OCI-LY3 (cell line): ENCODE results near the gene GAS7.

Experiments
- H2AFZ ChIP-seq: fragments of 200-600, 300-600 bp; shearing (Covaris generic); 2 replicates; pipeline ENCODE4 v1.6.0; 2014; ENCODE audit warnings: antibody characterized with exemption, low read depth, low read length
- H3K27ac ChIP-seq: fragments of 200-600, 300-600 bp; sonication (generic); 2 replicates; pipeline ENCODE4 v1.5.1; 2014; ENCODE audit warnings: mild to moderate bottlenecking, low read length, moderate library complexity, mixed read lengths
- H3K27me3 ChIP-seq: fragments of 200-600, 300-600 bp; sonication (generic); 2 replicates; pipeline ENCODE4 v1.6.1; 2014; ENCODE audit warnings: low read depth, low read length, mixed read lengths
- H3K36me3 ChIP-seq: fragments of 200-600, 300-600 bp; sonication (generic); replicated peaks from 2 replicates; pipeline ENCODE3; 2014; ENCODE audit warnings: low read depth, low read length, mixed read lengths
- H3K4me1 ChIP-seq: fragments of 300-600, 200-600 bp; sonication (generic); 2 replicates; pipeline ENCODE4 v1.6.1; 2014; ENCODE audit warnings: low read length, mixed read lengths
- H3K4me2 ChIP-seq: fragments of 200-600, 300-600 bp; sonication (generic); 2 replicates; pipeline ENCODE4 v1.6.1; 2014; ENCODE audit warnings: low read length, mixed read lengths
- H3K4me3 ChIP-seq: fragments of 300-600, 200-600 bp; sonication (generic); 2 replicates; pipeline ENCODE4 v1.5.1; 2014; ENCODE audit warnings: antibody characterized with exemption, mild to moderate bottlenecking, low read length, moderate library complexity
- H3K79me2 ChIP-seq: fragments of 300-600, 200-600 bp; shearing (Covaris generic); 2 replicates; pipeline ENCODE4 v1.6.1; 2014; ENCODE audit warnings: mild to moderate bottlenecking, low read length, mixed read lengths
- H3K9ac ChIP-seq: fragments of 300-600, 200-600 bp; shearing (Covaris generic); 2 replicates; pipeline ENCODE4 v1.6.0; 2014; ENCODE audit warnings: mild to moderate bottlenecking, low read length, moderate library complexity
- H3K9me3 ChIP-seq: fragments of 200-600, 300-600 bp; shearing (Covaris generic); 2 replicates; pipeline ENCODE4 v1.6.1; 2014; ENCODE audit warnings: low read length, mixed read lengths; ENCODE audit not compliant: insufficient read depth
- H4K20me1 ChIP-seq: fragments of 200-600, 300-600 bp; sonication (generic); 2 replicates; pipeline ENCODE4 v1.6.1; 2016; ENCODE audit warnings: low read length, mixed read lengths; ENCODE audit not compliant: insufficient read depth
- EZH2phosphoT487 ChIP-seq: fragments of 200-600 bp; shearing (Covaris generic); IDR thresholded peaks from 2 replicates; pipeline ENCODE4 v1.6.1; 2018; ENCODE audit warnings: antibody characterized with exemption, mixed run types, low read depth
- TF ChIP-seq, protein P1 (sequence below): fragments of 200-600, 300-600 bp; sonication (generic); IDR thresholded peaks from 2 replicates; pipeline ENCODE4 v1.5.1; 2014; ENCODE audit warnings: antibody characterized with exemption, low read length, low read depth

The GAS7 gene

DNA sequence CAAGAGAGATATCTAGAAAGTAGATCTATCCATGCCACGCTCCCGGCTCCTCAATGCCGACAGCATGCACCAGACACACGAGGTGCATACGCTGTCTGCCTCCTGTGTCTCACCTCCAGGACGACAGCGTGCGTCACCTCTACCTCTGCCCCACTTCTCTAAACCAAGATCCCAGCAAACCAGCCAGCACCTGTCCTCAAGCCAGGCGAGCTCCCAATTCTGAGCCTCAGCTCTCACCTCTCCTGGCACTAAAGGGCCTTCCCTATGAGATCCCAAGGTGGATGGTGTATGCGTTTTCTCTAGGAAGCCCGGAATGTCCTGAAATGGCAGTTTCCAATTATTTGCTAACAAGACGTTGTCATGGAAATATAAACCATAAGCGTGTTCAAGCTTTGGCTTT, 257.1 kb downstream of the GAS7 start:
- Histone ChIP-seq H3K4me1 (no peaks in the 10 kb centered on the region), H3K9me3 (no peaks in the 10 kb centered on the region), H3K27me3 (no peaks in the 10 kb centered on the region), H2AFZ (no peak overlapping the region), H3K79me2 (no peaks in the 10 kb centered on the region), H3K36me3 (no peaks in the 10 kb centered on the region), H4K20me1 (no peaks in the 10 kb centered on the region), H3K4me2 (no peak overlapping the region), H3K4me3 (no peak overlapping the region), H3K9ac (no peak overlapping the region), H3K27ac (no peak overlapping the region)
- TF ChIP-seq, protein P1, sequence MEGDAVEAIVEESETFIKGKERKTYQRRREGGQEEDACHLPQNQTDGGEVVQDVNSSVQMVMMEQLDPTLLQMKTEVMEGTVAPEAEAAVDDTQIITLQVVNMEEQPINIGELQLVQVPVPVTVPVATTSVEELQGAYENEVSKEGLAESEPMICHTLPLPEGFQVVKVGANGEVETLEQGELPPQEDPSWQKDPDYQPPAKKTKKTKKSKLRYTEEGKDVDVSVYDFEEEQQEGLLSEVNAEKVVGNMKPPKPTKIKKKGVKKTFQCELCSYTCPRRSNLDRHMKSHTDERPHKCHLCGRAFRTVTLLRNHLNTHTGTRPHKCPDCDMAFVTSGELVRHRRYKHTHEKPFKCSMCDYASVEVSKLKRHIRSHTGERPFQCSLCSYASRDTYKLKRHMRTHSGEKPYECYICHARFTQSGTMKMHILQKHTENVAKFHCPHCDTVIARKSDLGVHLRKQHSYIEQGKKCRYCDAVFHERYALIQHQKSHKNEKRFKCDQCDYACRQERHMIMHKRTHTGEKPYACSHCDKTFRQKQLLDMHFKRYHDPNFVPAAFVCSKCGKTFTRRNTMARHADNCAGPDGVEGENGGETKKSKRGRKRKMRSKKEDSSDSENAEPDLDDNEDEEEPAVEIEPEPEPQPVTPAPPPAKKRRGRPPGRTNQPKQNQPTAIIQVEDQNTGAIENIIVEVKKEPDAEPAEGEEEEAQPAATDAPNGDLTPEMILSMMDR, result no peak
- TF ChIP-seq EZH2phosphoT487, result no peak

DNA sequence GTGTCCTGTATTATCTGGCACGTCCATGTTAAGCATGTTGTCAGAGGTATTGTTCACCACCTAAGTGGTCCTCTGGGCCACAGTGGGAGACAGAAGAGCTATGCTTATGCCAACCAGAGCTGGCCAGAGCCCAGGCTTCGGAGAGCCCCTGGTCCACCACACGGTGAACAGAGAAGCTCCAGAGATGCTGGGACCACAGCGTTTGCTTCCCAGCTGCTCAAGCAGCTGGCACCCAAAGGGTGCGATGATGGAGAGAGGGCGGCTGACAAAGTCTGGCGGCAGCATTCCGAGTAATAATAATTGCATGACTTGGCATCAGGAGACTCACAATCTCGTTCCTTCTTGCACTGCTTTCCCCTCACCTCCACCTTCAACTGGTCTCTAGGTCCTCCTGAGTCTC, 257.6 kb downstream of the GAS7 start:
- Histone ChIP-seq H3K4me2 (no peak overlapping the region), H4K20me1 (no peaks in the 10 kb centered on the region), H3K4me1 (no peaks in the 10 kb centered on the region), H3K4me3 (no peak overlapping the region), H3K27me3 (no peaks in the 10 kb centered on the region), H3K79me2 (no peaks in the 10 kb centered on the region), H3K9me3 (no peaks in the 10 kb centered on the region), H3K27ac (no peak overlapping the region), H2AFZ (no peak overlapping the region), H3K9ac (no peak overlapping the region), H3K36me3 (no peaks in the 10 kb centered on the region)
- TF ChIP-seq, protein P1, result no peak
- no peak for TF ChIP-seq EZH2phosphoT487

DNA sequence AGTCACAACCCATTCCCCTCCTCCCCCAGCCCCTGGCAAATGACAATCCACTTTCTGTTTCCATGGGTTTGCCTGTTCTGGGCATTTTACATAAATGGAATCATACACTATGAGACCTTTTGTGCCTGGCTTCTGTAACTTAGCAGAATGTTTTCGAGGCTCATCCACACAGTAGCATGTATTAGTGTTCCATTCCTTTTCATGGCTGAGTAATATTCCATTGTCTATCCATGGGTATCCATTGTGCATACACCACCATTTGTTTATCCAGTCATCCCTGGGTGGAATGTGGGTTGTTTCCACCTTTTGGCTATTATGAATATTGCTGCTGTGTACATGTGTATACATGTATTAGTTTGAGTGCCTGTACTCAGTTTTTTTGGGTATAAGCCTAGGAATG, 259.6 kb downstream of the GAS7 start:
- H3K4me3 ChIP-seq, result no peak overlapping the region
- H3K27ac ChIP-seq, result no peak overlapping the region
- no peaks in the 10 kb centered on the region for H3K79me2 ChIP-seq
- no peaks in the 10 kb centered on the region for H3K4me1 ChIP-seq
- H3K36me3 ChIP-seq, result no peaks in the 10 kb centered on the region
- H4K20me1 ChIP-seq, result no peaks in the 10 kb centered on the region
- no peak overlapping the region for H3K4me2 ChIP-seq
- H3K9ac ChIP-seq, result no peak overlapping the region
- no peak for TF ChIP-seq EZH2phosphoT487
- TF ChIP-seq, protein P1, result no peak
- H2AFZ ChIP-seq, result no peak overlapping the region
- no peaks in the 10 kb centered on the region for H3K27me3 ChIP-seq
- H3K9me3 ChIP-seq, result no peaks in the 10 kb centered on the region

DNA sequence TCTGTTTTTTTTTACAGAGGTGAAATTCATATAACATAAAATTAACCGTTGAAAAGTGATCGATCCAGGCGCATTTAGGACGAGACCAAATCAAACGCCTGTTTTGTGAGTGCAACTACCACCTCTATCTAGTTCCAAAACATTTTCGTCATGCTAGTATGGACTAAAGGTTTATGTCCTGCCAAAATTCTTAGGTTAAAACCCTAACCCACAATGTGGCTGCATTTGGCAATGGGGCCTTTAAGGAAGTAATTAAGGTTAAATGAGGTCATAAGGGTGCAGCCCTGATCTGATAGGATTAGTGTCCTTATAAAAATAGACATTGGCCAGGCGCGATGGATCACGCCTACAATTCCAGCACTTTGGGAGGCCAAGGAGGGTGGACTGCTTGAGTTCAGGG, 260.5 kb downstream of the GAS7 start:
- Histone ChIP-seq H3K4me3 (no peak overlapping the region), H3K36me3 (no peaks in the 10 kb centered on the region), H3K79me2 (no peaks in the 10 kb centered on the region), H3K9ac (no peak overlapping the region), H3K4me2 (no peak overlapping the region), H3K9me3 (no peaks in the 10 kb centered on the region), H3K27me3 (no peaks in the 10 kb centered on the region), H4K20me1 (no peaks in the 10 kb centered on the region), H3K4me1 (no peaks in the 10 kb centered on the region), H2AFZ (no peak overlapping the region), H3K27ac (no peak overlapping the region)
- no peak for TF ChIP-seq EZH2phosphoT487
- TF ChIP-seq, protein P1, result no peak
